Fibroblast of lung (primary cell): ENCODE measurements around the gene MIGA2.

Experiments
- CTCF ChIP-seq, 2 donors: IDR thresholded peaks in 1 of 2; conservative IDR thresholded peaks in 1 of 2; 1 replicate in 1 of 2; 2 replicates in 1 of 2; pipeline ENCODE4 v1.5.1; 2011 to 2012; ENCODE audit warnings: low read length in 2 of 2, control low read depth in 1 of 2, inconsistent platforms in 1 of 2, low read depth in 1 of 2, mild to moderate bottlenecking in 1 of 2
- EZH2 ChIP-seq: IDR thresholded peaks from 2 replicates; pipeline ENCODE4 v1.5.1; 2012; ENCODE audit warnings: low read length, control low read depth, mild to moderate bottlenecking; ENCODE audit errors: missing control alignments

GRCh38 chr9:129011761-129012181 lies 24.7 kb upstream of the MIGA2 start:
- TF ChIP-seq CTCF (conservative IDR thresholded peaks at IDR 0.05 in 1 of 2, IDR thresholded peaks at IDR 0.05 in 1 of 2; ENCODE audit: low read depth in 1 of 2, low read length in 2 of 2) (no peak), EZH2 (no peak)
